Liver (tissue), 9 donors: ENCODE data around the gene CAVIN4. TPM values are rescaled to one million over a fixed set of nuclear protein-coding genes. Genes with fewer than 3 reads are reported as not detected.

ENCODE experiments used
- DNase-seq: peaks from one replicate; pipeline ENCODE4 v3.0.0-alpha.2; 2017; ENCODE audit warnings: low spot score
- H3K27ac ChIP-seq, 2 donors: one replicate each; pipeline ENCODE4 v1.7.0; 2013; ENCODE audit warnings: inconsistent platforms in 2 of 2, low read length in 2 of 2, control low read depth in 1 of 2, low read depth in 1 of 2, mild to moderate bottlenecking in 1 of 2
- H3K27me3 ChIP-seq, 4 donors: one replicate each; pipeline versions ENCODE4 v1.6.1 to v1.7.0; 2013; ENCODE audit warnings: low read length in 3 of 4, inconsistent platforms in 1 of 4, mild to moderate bottlenecking in 1 of 4, moderate library complexity in 1 of 4; ENCODE audit not compliant: control insufficient read depth in 4 of 4, insufficient read depth in 4 of 4
- H3K36me3 ChIP-seq, 4 donors: one replicate each; pipeline versions ENCODE4 v1.6.1 to v1.7.0; 2013; ENCODE audit warnings: low read length in 3 of 4, mild to moderate bottlenecking in 3 of 4, low read depth in 1 of 4, moderate library complexity in 1 of 4; ENCODE audit not compliant: control insufficient read depth in 4 of 4, insufficient read depth in 3 of 4
- H3K4me1 ChIP-seq, 4 donors: one replicate each; pipeline versions ENCODE4 v1.6.1 to v1.7.0; 2013; ENCODE audit warnings: low read length in 3 of 4, mild to moderate bottlenecking in 3 of 4, moderate library complexity in 1 of 4; ENCODE audit not compliant: control insufficient read depth in 4 of 4, insufficient read depth in 4 of 4
- H3K4me3 ChIP-seq, 3 donors: one replicate each; pipeline versions ENCODE4 v1.6.1 to v1.7.0; 2013; ENCODE audit warnings: low read length in 3 of 3, control low read depth in 1 of 3, low read depth in 1 of 3, mild to moderate bottlenecking in 1 of 3
- H3K9ac ChIP-seq, 2 donors: one replicate each; pipeline ENCODE4 v1.7.0; 2013; ENCODE audit warnings: low read length in 2 of 2, mild to moderate bottlenecking in 2 of 2, moderate library complexity in 2 of 2, control low read depth in 1 of 2, low read depth in 1 of 2
- H3K9me3 ChIP-seq, 4 donors: one replicate each; pipeline versions ENCODE4 v1.6.1 to v1.7.0; 2013; ENCODE audit warnings: low read length in 3 of 4; ENCODE audit not compliant: control insufficient read depth in 4 of 4
- RAD21 ChIP-seq, 2 donors: IDR thresholded peaks; 2 replicates each; pipeline ENCODE4 v1.6.1; 2016; ENCODE audit warnings: antibody characterized with exemption in 2 of 2, mild to moderate bottlenecking in 2 of 2
- ZBTB33 ChIP-seq: IDR thresholded peaks from 2 replicates; pipeline ENCODE4 v1.6.1; 2016; ENCODE audit warnings: antibody characterized with exemption
- WGBS: extraction: QIAGEN DNeasy Blood & Tissue Kit; methylation state at CpG from one replicate; pipeline ENCODE4 v1.1.7; 2013; 5-methylcytosine and 5-hydroxymethylcytosine counted together
- polyA plus RNA-seq, 2 donors: library from polyadenylated mRNA; stranded (reverse) in 1 of 2; unstranded in 1 of 2; fragments of 200-250 nt in 1 of 2; fragments of >200 nt in 1 of 2; fragmentation: Nextera tagmentation in 1 of 2; extraction: Ambion mirVana in 1 of 2; gene quantifications; one replicate each; pipeline versions ENCODE4 v1.2.1 to v1.2.3, GENCODE V29; 2013 to 2015
- total RNA-seq, 2 donors: library from RNA; depleted of rRNA; stranded (reverse); fragments of >200 nt; gene quantifications; one replicate each; pipeline ENCODE4 v1.2.3, GENCODE V29; 2014
- donor health status: healthy.
- donor health status: healthy.
- donor health status: healthy.
- donor health status: healthy.
- donor health status: healthy.

Gene CAVIN4
- total and polyA plus RNA-seq, 4 donors, result 0.05 to 0.08 (median 0.06) TPM

- H3K4me1 ChIP-seq, result no peaks in the 10 kb centered on the region
- H3K9ac ChIP-seq, result no peak overlapping the region
- 59% methylated on average over 6 of the region's 6 CpGs for WGBS
- no peaks in the 10 kb centered on the region for H3K36me3 ChIP-seq
- no peak overlapping the region for H3K27ac ChIP-seq
- H3K4me3 ChIP-seq, result no peak overlapping the region
- no peak for DNase-seq
- peaks cover 0 to 7% (median 0%) of the 10 kb centered on the region in 4 donors for H3K27me3 ChIP-seq
- H3K9me3 ChIP-seq, result no peaks in the 10 kb centered on the region
- no peak for TF ChIP-seq ZBTB33
- no peak for TF ChIP-seq RAD21 (IDR thresholded peaks at IDR 0.05)
These were observed 59.9 kb downstream of the CAVIN4 start for GRCh38 chr9:100637787-100638186.

Other genes with a start within 250 kb of the CAVIN4 start
- gene TEX10, start 225.1 kb upstream of the CAVIN4 start, total RNA-seq, result 10 to 100 TPM in 1 of 2 donors, 1 to 10 TPM in 1; 7.4 to 10.0 TPM
- gene TEX10, start 225.1 kb upstream of the CAVIN4 start, polyA plus RNA-seq, result 1 to 10 TPM; 3.3 to 4.7 TPM
- 1 to 10 TPM; 5.9 to 7.3 TPM for gene MSANTD3, start 150.9 kb upstream of the CAVIN4 start, total RNA-seq
- 1 to 10 TPM; 4.3 to 7.4 TPM for gene MSANTD3, start 150.9 kb upstream of the CAVIN4 start, polyA plus RNA-seq
- gene TMEFF1, start 104.9 kb upstream of the CAVIN4 start, total RNA-seq, result not detected
- not detected for gene TMEFF1, start 104.9 kb upstream of the CAVIN4 start, polyA plus RNA-seq